Lower leg skin (tissue), 3 donors: ENCODE results near the gene GJA5.

Experiments
- CTCF ChIP-seq, 3 donors: fragments of 450-650 bp; IDR thresholded peaks; one replicate each; pipeline ENCODE4 v1.5.1; 2016; ENCODE audit warnings: antibody characterized with exemption in 3 of 3, mild to moderate bottlenecking in 3 of 3, moderate library complexity in 2 of 3
- POLR2A ChIP-seq, 2 donors: fragments of 450-650 bp; IDR thresholded peaks; one replicate each; pipeline ENCODE4 v1.6.1; 2016 to 2017; ENCODE audit warnings: antibody characterized with exemption in 2 of 2, mild to moderate bottlenecking in 1 of 2, moderate library complexity in 1 of 2

GRCh38 chr1:147804942-147805723 lies 44.7 kb upstream of the GJA5 start:
- no peak for TF ChIP-seq CTCF (IDR thresholded peaks at IDR 0.05)
- no peak for TF ChIP-seq POLR2A (IDR thresholded peaks at IDR 0.05)
